CD4-positive, alpha-beta T cell (primary cell): Measurements from ENCODE around the gene IL12A. TPM values are rescaled to one million over a fixed set of nuclear protein-coding genes. Genes with fewer than 3 reads are reported as not detected.

Experiments used
- ATAC-seq: fragments of 200-7000 bp; cut with Tn5 transposase; one replicate; pipeline ENCODE4 v1.10.0; 2022; ENCODE audit warnings: mild to moderate bottlenecking; ENCODE audit not compliant: poor library complexity
- CTCF ChIA-PET: fragments of 350-600 bp; sonication (Branson Sonifier 250); formaldehyde crosslinking; loops from one replicate; lab custom pipeline; 2021; ENCODE audit warnings: antibody characterized with exemption, inconsistent platforms; lab: Charles Lee
- POLR2A ChIA-PET: fragments of 350-600 bp; sonication (Branson Sonifier 250); formaldehyde crosslinking; loops from one replicate; lab custom pipeline; 2021; ENCODE audit warnings: antibody characterized with exemption, inconsistent platforms; lab: Charles Lee
- DNase-seq, 14 experiments: peaks; one replicate each; pipeline ENCODE4 v3.0.0-alpha.2; 2013 to 2020; ENCODE audit warnings: mixed read lengths in 2 of 14
- H3K27ac ChIP-seq, 2 donors: one replicate each; pipeline versions ENCODE4 v1.5.1 to v1.7.0; 2013; ENCODE audit warnings: low read length in 2 of 2, low read depth in 1 of 2, mild to moderate bottlenecking in 1 of 2
- H3K27me3 ChIP-seq, 2 experiments: 1 replicate in 1 of 2; 2 replicates in 1 of 2; pipeline versions ENCODE4 v1.6.1 to v1.7.0; 2013; ENCODE audit warnings: low read length in 2 of 2, control low read depth in 1 of 2, mild to moderate bottlenecking in 1 of 2, moderate library complexity in 1 of 2; ENCODE audit not compliant: insufficient read depth in 2 of 2, control insufficient read depth in 1 of 2
- H3K36me3 ChIP-seq: one replicate; pipeline ENCODE4 v1.6.1; 2013; ENCODE audit warnings: low read length, control low read depth; ENCODE audit not compliant: insufficient read depth
- H3K4me1 ChIP-seq: one replicate; pipeline ENCODE4 v1.6.1; 2013; ENCODE audit warnings: low read length, control low read depth; ENCODE audit not compliant: insufficient read depth
- H3K4me3 ChIP-seq: one replicate; pipeline ENCODE4 v1.5.1; 2013; ENCODE audit warnings: mild to moderate bottlenecking, low read length, moderate library complexity
- H3K9me3 ChIP-seq, 2 experiments: 1 replicate in 1 of 2; 2 replicates in 1 of 2; pipeline versions ENCODE4 v1.6.1 to v1.7.0; 2013; ENCODE audit warnings: low read length in 2 of 2, mild to moderate bottlenecking in 2 of 2, control low read depth in 1 of 2, moderate library complexity in 1 of 2; ENCODE audit not compliant: control insufficient read depth in 1 of 2, insufficient read depth in 1 of 2
- H3K27ac Mint-ChIP-seq: one replicate; pipeline ENCODE4 v1.8.0; 2020; ENCODE audit warnings: mixed read lengths
- H3K27me3 Mint-ChIP-seq: one replicate; pipeline ENCODE4 v1.8.0; 2021; ENCODE audit warnings: mixed read lengths
- H3K36me3 Mint-ChIP-seq: one replicate; pipeline ENCODE4 v1.8.0; 2021; ENCODE audit warnings: low read depth, mixed read lengths
- H3K4me1 Mint-ChIP-seq: one replicate; pipeline ENCODE4 v1.8.0; 2021; ENCODE audit warnings: low read depth, mixed read lengths
- H3K4me3 Mint-ChIP-seq: one replicate; pipeline ENCODE4 v1.8.0; 2020; ENCODE audit warnings: mild to moderate bottlenecking, mixed read lengths
- H3K9me3 Mint-ChIP-seq: one replicate; pipeline ENCODE4 v1.8.0; 2020; ENCODE audit warnings: mixed read lengths
- intact Hi-C, 2 experiments: fragments of 100-400 bp; cut with DNase I in 1 of 2; cut with micrococcal nuclease in 1 of 2; formaldehyde crosslinking; loops; one replicate each; pipeline versions ENCODE4 v1.15.1 to v1.9.0; 2023 to 2025; cut with DNase I, micrococcal nuclease
- total RNA-seq, 174 experiments: library from RNA in 2 of 174; stranded (reverse) in 2 of 174; gene quantifications; one replicate each; pipeline ENCODE4 v1.2.3 and lab custom pipeline; 2021 to 2026
- TF ChIP-seq, protein P1 (sequence below): fragments of 200-600 bp; IDR thresholded peaks from one replicate; pipeline ENCODE4 v1.8.0; 2022; ENCODE audit warnings: antibody characterized with exemption, mild to moderate bottlenecking

Gene IL12A
- total RNA-seq, 2 experiments from 2014 or later: 0.93 to 1.0 TPM

DNA sequence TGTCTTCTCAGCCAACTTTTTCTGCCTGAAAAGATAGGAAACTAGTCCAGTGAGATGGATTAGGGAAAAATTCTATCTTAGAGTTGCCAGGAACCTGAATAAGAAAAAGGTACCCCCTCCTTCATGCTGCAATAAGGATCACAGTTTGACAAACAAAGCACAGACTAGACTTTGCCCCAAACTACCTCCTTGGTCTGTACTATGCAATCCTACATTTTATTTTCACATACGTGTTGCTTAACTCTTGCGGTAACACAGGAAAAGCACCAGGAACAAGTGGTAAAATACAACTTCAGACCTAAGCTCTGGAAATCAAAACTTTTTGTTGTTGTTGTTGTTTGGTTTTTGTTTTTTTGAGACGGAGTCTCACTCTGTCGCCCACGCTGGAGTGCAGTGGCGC is 11.3 kb upstream of the IL12A start:
- Histone ChIP-seq H3K27me3 (peaks cover 10 to 17% of the 10 kb centered on the region in 2 experiments), H3K4me3 (no peak overlapping the region), H3K9me3 (no peaks in the 10 kb centered on the region), H3K4me1 (no peaks in the 10 kb centered on the region), H3K36me3 (no peaks in the 10 kb centered on the region), H3K27ac (no peak overlapping the region)
- intact Hi-C loops: no loop called here
- H3K9me3 Mint-ChIP-seq: no peaks in the 10 kb centered on the region
- no peak for ATAC-seq
- H3K27me3 Mint-ChIP-seq: peaks cover 50% of the 10 kb centered on the region
- DNase-seq: no peak
- H3K4me3 Mint-ChIP-seq: no peak overlapping the region
- no peak overlapping the region for H3K27ac Mint-ChIP-seq
- TF ChIP-seq, protein P1, sequence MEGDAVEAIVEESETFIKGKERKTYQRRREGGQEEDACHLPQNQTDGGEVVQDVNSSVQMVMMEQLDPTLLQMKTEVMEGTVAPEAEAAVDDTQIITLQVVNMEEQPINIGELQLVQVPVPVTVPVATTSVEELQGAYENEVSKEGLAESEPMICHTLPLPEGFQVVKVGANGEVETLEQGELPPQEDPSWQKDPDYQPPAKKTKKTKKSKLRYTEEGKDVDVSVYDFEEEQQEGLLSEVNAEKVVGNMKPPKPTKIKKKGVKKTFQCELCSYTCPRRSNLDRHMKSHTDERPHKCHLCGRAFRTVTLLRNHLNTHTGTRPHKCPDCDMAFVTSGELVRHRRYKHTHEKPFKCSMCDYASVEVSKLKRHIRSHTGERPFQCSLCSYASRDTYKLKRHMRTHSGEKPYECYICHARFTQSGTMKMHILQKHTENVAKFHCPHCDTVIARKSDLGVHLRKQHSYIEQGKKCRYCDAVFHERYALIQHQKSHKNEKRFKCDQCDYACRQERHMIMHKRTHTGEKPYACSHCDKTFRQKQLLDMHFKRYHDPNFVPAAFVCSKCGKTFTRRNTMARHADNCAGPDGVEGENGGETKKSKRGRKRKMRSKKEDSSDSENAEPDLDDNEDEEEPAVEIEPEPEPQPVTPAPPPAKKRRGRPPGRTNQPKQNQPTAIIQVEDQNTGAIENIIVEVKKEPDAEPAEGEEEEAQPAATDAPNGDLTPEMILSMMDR: no peak
- H3K4me1 Mint-ChIP-seq: no peaks in the 10 kb centered on the region
- H3K36me3 Mint-ChIP-seq: no peaks in the 10 kb centered on the region
- CTCF ChIA-PET: no interaction called here
- POLR2A ChIA-PET: no interaction called here

DNA sequence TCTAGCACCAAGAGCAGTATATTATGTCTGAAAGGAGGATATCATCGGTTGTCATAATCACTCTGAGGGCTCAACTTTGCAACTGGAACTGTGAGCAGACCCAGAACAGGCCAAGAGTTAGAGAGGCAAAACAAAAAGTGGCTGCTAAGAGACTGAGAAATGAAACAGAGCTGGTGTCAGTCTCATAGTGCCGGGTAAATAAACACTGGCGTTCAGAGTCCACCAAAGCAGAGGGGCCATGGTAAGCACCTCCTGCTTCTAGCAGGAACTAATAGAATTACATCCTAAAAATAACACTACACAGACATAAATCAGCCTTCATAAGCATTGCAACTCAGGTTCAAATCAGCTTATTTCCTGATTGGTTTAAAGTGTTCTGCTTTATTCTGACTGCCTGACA is 10.3 kb upstream of the IL12A start:
- Mint-ChIP-seq H3K36me3 (no peaks in the 10 kb centered on the region), H3K27ac (no peak overlapping the region), H3K4me3 (no peak overlapping the region), H3K9me3 (no peaks in the 10 kb centered on the region), H3K4me1 (no peaks in the 10 kb centered on the region), H3K27me3 (peaks cover 44% of the 10 kb centered on the region)
- intact Hi-C loops: no loop called here
- TF ChIP-seq, protein P1: no peak
- ATAC-seq: no peak
- Histone ChIP-seq H3K27me3 (peaks cover 10 to 17% of the 10 kb centered on the region in 2 experiments), H3K27ac (no peak overlapping the region), H3K9me3 (no peaks in the 10 kb centered on the region), H3K4me1 (no peaks in the 10 kb centered on the region), H3K4me3 (no peak overlapping the region), H3K36me3 (no peaks in the 10 kb centered on the region)
- CTCF ChIA-PET: no interaction called here
- no peak for DNase-seq
- POLR2A ChIA-PET: no interaction called here

DNA sequence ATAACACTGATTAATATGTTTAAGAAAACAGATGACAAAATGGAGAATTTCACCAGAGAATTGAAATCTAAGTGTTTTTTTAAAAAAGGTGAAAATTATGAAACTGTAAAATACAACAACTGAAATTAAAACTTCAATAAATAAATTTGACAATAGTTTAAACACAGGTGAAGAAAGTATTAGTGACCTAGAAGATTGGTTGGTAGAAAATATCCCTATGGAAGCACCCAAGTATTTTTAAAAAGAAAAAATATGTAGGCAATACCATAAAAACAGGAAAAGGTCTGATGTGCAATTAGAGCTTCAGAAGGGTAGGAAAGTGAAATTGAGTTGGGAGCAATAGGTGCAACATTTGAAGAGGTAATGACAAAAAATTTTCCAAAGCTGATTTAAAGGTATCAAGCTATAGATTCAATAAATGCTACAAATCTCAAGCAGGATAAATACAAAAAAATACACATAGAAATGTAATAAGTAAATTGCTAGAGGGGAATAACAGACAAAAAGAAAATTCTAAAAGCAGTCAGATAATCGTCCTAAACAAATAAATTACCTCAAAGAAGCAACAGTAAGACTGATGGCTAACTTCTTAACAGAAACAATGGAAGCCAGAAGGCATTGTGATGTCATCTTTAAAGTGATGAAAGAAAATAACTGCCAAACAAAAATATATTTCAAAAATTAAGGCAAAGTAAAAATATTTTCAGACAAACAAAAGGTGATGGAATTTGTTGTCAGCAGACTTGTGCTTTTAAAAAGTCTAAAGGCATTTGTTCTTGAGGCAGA is 9.5 kb upstream of the IL12A start:
- H3K4me3 Mint-ChIP-seq: no peak overlapping the region
- ATAC-seq (no peak), DNase-seq (no peak)
- peaks cover 44% of the 10 kb centered on the region for H3K27me3 Mint-ChIP-seq
- H3K27ac Mint-ChIP-seq: no peak overlapping the region
- H3K4me3 ChIP-seq: no peak overlapping the region
- no peaks in the 10 kb centered on the region for H3K9me3 Mint-ChIP-seq
- H3K27me3 ChIP-seq: peaks cover 10 to 17% of the 10 kb centered on the region in 2 experiments
- ChIA-PET POLR2A (no interaction called here), CTCF (no interaction called here)
- H3K9me3 ChIP-seq: no peaks in the 10 kb centered on the region
- intact Hi-C loops: no loop called here
- H3K36me3 ChIP-seq: no peaks in the 10 kb centered on the region
- TF ChIP-seq, protein P1: no peak
- no peaks in the 10 kb centered on the region for H3K4me1 Mint-ChIP-seq
- H3K27ac ChIP-seq: no peak overlapping the region
- H3K36me3 Mint-ChIP-seq: no peaks in the 10 kb centered on the region
- H3K4me1 ChIP-seq: no peaks in the 10 kb centered on the region
